Anterior cingulate cortex (tissue), 58 donors: ENCODE data around the gene RNF168.
"Not testable (repeated sequence)": the region's sequence is repeated elsewhere in the genome, so short reads cannot be mapped to it uniquely, and the experiment has no call there.

Experiments
- DNase-seq, 58 donors: peaks; one replicate each; lab custom pipeline; 2025; lab: John Stamatoyannopoulos, UW

RNF168 gene, protein sequence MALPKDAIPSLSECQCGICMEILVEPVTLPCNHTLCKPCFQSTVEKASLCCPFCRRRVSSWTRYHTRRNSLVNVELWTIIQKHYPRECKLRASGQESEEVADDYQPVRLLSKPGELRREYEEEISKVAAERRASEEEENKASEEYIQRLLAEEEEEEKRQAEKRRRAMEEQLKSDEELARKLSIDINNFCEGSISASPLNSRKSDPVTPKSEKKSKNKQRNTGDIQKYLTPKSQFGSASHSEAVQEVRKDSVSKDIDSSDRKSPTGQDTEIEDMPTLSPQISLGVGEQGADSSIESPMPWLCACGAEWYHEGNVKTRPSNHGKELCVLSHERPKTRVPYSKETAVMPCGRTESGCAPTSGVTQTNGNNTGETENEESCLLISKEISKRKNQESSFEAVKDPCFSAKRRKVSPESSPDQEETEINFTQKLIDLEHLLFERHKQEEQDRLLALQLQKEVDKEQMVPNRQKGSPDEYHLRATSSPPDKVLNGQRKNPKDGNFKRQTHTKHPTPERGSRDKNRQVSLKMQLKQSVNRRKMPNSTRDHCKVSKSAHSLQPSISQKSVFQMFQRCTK

DNA sequence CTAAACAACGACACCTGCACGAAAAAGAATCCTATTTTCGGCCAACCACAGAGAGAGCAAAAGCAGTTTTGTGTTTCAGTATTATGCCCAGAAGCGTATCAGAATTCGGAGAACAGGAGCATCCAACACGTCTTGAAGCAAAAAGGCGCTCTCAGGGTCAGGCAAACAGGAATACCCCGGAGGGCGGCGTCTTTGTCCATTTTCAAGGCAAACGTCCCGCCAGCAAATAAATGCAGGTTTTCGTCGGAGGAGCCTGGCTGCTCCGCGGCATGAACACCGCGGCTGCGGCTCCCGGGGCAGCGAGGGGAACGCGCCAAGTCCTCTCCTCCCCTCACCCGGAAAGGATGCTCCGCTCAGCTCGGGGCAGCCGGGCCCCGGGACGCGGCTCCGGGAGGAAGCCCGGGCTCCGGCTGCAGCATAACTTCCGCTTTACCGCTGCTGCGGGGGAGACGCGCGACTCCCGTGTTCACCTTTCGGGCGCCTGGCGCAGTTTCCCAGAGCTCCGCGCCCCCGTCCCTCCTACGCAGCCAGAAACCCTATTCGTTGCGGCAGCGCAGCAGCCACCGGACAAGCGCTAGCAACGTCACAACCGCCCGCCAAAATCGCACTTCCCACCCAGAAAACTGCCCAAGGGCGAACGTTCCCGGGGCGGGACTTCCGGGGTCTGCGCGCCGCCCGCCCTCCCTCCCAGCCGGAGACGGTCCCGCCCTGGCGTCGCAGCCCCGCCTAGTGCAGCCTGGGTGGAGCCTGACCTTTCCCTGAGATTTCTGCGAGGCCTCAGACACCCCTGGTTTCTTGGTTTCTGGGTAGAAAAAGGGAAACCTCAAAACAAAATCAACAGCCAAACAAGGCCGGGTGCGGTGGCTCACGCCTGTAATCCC is at the start of gene RNF168:
Gene RNF168 (minus strand): TSS at position 573 of the 881 bp plus-strand sequence. CDS start 595 bp downstream, outside the sequence.
- peak; percentile 61 to 96 (median 91) for DNase-seq

GRCh38 chr3:196552253-196552652 is 48.7 kb upstream of the RNF168 start:
- no peak for DNase-seq

DNA sequence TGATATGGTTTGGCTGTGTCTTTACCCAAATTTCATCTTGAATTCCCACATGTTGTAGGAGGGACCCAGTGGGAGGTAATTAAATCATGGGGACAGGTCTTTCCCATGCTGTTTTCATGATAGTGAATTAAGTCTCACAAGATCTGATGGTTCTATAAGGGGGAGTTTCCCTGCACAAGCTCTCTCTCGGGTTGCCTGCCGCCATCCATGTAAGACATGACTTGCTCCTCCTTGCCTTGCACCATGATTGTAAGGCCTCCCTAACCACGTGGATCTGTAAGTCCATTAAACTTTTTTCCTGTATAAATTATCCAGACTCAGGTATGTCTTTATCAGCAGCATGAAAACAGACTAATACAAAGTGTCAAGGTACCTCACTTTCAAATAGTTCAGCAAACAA is 46.6 kb upstream of the RNF168 start:
- not testable (repeated sequence) for DNase-seq

DNA sequence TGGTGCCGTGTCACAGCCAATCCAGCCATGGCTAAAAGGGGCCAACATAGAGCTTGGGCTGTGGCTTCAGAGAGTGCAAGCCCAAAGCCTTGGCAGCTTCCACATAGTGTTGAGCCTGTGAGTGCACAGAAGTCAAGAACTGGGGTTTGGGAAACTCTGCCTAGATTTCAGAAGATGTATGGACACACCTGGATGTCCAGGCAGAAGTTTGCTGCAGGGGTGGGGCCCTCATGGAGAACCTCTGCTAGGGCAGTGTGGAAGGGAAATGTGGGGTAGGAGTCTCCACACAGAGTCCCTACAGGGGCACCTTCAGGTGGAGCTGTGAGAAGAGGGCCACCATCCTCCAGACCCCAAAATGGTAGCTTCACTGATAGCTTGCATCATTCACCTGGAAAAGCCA is 45.7 kb upstream of the RNF168 start:
- not testable (repeated sequence) for DNase-seq

DNA sequence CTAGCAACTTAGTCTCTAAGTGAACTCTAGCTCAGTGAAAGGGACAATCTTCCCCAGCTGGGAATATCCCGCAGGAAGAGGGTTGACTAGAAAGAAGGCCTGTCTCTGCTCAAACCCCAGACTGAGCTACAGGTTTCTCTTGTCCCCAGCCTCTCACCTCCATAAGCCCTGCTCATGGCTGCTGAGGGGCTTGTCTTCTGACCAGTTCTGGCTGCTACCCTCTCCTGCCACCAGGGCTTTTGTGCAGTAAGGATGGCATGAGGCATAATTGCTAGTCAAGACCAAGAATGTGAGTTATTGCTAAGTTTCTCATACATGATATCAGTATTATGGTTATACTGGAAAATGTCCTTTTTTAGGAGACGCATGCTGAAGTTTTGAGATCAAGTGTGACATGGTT is 43.5 kb upstream of the RNF168 start:
- no peak for DNase-seq

DNA sequence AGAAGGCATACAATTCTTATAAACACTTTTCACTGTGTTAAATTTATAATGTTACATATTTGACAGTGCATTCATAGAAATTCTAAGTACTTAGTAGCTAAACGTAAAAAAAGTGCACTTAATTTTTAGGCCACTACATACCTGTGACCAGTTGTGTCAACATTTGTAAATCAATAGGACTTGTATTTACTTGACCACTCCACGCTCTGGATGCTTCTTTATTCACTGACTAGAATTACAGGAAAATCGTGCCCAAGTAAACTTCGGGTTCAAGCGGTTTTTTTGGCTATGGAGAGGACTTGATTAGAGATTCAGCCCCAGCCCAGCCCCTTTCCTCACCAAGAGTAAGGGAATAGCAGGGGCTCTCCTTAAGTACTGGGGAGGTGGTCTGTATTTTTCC is 43.0 kb upstream of the RNF168 start:
- no peak for DNase-seq

DNA sequence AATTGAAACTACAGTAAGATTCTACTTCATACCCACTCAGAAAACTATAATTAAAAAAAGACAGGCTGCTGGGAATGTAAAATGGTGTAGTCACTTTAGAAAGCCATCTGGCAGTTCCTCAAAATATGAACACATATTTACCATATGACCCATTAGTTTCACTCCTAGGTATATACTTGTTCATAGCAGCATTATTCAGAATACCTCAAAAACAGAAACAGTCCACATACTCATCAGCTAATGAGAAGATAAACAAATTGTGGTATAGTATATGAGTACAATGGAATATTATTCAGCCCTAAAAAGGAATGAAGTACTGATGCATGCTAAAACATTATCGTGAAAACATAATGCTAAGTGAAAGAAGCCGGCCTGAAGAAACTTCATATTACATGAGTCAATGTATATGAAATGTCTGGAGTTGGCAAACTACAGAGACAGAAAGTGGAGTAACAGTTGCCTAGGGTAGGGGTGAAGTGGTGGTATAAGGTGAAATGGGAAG is 41.0 kb upstream of the RNF168 start:
- DNase-seq: no peak

GRCh38 chr3:196541684-196542445 is 38.3 kb upstream of the RNF168 start:
- DNase-seq: no peak

- DNase-seq: peak in 7 of 58 donors; percentile 1 to 54 (median 5)
Measured at GRCh38 chr3:196537319-196537984, 33.9 kb upstream of the RNF168 start.

DNA sequence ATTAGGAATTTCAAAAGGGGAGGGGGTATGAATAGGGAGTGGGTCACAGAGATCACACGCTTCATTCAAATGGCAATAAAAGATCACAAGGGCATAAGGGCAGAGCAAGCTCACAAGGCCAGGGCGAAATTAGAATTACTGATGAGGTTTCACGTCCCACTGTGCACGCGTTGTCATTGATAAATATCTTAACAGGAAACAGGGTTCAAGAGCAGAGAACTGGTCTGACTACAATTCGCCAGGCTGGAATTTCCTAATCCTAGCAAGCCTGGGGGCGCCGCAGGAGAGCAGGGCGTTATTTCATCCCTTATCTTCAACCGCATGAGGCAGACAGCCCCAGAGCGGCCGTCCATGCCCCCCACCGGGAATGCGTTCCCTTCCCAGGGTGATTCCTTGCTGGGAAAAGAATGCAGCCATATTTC is 29.7 kb upstream of the RNF168 start:
- no peak for DNase-seq

DNA sequence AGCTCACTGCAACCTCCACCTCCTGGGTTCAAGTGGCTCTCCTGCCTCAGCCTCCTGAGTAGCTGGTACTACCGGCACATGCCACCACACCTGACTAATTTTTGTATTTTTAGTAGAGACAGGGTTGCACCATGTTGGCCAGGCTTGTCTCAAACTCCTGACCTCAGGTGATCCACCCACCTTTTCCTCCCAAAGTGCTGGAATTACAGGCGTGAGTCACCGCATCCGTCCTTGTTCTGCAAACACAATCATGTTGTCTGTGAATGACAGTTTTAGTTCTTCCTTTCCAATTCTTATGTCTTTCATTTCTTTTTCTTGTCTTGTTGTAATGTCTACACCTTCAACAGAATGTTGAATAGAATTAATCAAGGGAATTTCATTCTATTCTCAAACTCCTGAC is 27.9 kb upstream of the RNF168 start:
- no peak for DNase-seq

DNA sequence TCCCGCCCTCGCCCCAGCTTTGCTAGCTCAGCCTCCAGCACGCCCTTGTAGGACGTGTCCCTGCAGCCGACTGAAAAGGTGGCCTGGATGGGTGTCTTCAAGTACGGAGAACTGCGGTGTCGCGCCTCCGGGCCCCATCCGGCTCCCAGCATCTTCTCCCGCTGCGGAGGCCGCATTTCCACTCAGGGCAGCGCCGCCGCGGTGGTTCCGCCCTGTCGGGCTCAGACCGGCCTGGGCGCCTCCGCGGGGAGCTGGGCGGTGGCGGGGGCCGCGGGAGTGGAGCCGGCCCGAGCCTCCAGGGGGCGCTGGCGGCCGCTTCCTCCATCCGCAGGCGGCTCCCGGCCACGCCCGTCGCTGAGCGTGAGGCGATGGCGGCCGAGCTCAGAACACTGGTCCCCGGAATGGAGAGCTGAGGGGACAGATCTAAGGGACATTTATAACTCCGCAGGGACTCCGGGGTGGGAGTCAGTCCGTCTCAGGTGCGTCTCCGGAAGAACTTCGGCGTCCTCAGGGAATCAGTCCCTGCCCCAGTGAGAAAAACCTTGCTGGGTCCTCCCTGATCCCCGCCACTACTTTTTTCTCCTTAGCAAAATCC is 25.2 kb upstream of the RNF168 start:
- DNase-seq: peak in 42 of 58 donors; percentile 1 to 76 (median 20)

GRCh38 chr3:196525141-196525540 is 21.6 kb upstream of the RNF168 start:
- DNase-seq: no peak

DNA sequence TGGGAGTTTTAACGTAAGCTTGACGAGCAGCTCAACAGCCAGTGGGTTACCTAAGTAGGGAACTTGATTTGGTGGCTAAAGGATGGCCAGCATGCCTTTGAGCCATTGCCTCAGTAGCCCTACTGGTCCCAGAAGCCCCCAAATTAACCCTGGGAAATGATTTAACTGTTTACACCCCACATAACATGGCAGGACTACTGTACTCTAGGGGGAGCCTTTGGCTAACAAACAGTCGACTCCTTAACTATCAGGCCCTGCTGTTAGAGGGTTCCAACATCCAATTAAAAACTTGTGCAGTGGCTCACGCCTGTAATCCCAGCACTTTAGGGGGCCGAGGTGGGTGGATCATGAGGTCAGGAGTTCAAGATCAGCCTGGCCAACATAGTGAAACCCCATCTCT is 21.0 kb upstream of the RNF168 start:
- DNase-seq: no peak

DNA sequence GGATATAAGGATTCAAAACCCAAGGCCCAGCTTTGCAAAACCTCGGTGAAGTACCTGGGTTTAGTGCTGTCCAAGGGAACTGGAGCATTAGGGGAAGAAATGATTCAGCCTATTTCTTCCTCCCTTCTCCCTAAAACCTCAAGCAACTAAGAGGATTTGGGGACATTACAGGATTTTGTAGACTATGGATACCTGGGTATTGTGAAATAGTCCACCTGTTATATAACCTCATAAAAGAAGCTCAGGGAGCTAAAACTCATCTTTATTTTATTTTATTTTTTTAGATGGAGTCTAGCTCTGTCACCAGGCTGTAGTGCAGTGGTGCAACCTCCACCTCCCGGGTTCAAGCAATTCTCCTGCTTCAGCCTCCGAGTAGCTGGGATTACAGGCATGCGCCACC is 20.3 kb upstream of the RNF168 start:
- no peak for DNase-seq

DNA sequence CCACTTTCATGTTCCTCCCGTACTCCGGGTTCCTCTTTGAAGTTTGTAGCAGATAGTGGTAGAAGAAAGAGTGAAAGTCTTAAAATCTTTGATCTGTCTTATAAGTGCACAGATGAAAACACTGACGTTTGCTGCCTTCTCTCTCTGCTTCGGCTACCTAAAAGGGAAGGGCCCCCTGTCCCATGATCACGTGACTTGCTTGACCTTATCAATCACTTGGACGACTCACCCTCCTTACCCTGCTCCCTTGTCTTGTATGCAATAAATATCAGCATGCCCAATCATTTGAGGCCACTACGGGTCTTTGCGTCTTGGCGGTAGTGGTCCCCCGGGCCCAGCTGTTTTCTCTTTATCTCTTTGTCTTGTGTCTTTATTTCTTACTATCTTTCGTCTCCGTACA is 17.7 kb upstream of the RNF168 start:
- not testable (repeated sequence) for DNase-seq

DNA sequence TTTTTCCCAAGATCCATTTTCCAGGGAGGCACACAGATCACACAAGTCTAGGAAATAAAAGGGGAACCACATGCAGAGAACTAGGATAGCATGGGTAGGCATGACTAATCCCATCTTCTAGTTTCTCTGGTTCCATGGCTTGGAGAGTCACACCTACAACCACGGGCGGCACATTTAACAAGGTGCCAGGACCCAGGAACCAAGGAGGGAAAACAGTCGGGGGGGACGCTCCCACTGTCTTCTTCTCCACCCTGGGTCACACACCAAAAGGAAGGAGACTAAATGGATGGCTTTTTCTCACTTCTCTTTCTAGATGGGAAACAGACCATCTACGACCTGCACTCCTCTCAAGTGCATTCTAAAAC is 16.1 kb upstream of the RNF168 start:
- no peak for DNase-seq

- DNase-seq: peak in 6 of 58 donors; percentile 2 to 32 (median 8)
Measured at GRCh38 chr3:196518966-196519717, 15.6 kb upstream of the RNF168 start.
